GM18858 (cell line): Measurements from ENCODE around the gene PARD3.
"Not testable (repeated sequence)": the region's sequence is repeated elsewhere in the genome, so short reads cannot be mapped to it uniquely, and the experiment has no call there.

Experiments
- ATAC-seq: cut with Tn5 transposase; IDR thresholded peaks from one replicate; pipeline ENCODE4 v1.9.1; 2021; ENCODE audit not compliant: unreplicated experiment

Gene PARD3

GRCh38 chr10:34281661-34282582 lies 533.2 kb downstream of the PARD3 start:
- ATAC-seq, result no peak

- no peak for ATAC-seq
Observed at GRCh38 chr10:34280599-34281374, 534.3 kb downstream of the PARD3 start.

GRCh38 chr10:34275626-34276130 lies 539.4 kb downstream of the PARD3 start:
- no peak for ATAC-seq

- no peak for ATAC-seq
Observed at GRCh38 chr10:34274906-34275305, 540.2 kb downstream of the PARD3 start.

- ATAC-seq, result no peak
Observed at GRCh38 chr10:34273340-34273739, 541.8 kb downstream of the PARD3 start.

GRCh38 chr10:34272316-34272715 lies 542.8 kb downstream of the PARD3 start:
- no peak for ATAC-seq

GRCh38 chr10:34268410-34268809 lies 546.7 kb downstream of the PARD3 start:
- ATAC-seq, result not testable (repeated sequence)

- no peak for ATAC-seq
Observed at GRCh38 chr10:34262985-34263384, 552.1 kb downstream of the PARD3 start.

GRCh38 chr10:34260904-34261303 lies 554.2 kb downstream of the PARD3 start:
- ATAC-seq, result no peak

GRCh38 chr10:34256216-34256615 lies 558.9 kb downstream of the PARD3 start:
- no peak for ATAC-seq

- no peak for ATAC-seq
Observed at GRCh38 chr10:34255035-34255434, 560.1 kb downstream of the PARD3 start.

GRCh38 chr10:34254596-34254995 lies 560.5 kb downstream of the PARD3 start:
- peak; percentile 81 for ATAC-seq

- ATAC-seq, result no peak
Observed at GRCh38 chr10:34252111-34252510, 563.0 kb downstream of the PARD3 start.

- no peak for ATAC-seq
Observed at GRCh38 chr10:34251177-34251576, 563.9 kb downstream of the PARD3 start.

GRCh38 chr10:34250722-34251121 lies 564.4 kb downstream of the PARD3 start:
- ATAC-seq, result no peak

- no peak for ATAC-seq
Observed at GRCh38 chr10:34249634-34250033, 565.5 kb downstream of the PARD3 start.

GRCh38 chr10:34247560-34247959 lies 567.5 kb downstream of the PARD3 start:
- no peak for ATAC-seq

GRCh38 chr10:34244756-34245484 lies 570.2 kb downstream of the PARD3 start:
- ATAC-seq, result no peak

GRCh38 chr10:34241226-34242000 lies 573.7 kb downstream of the PARD3 start:
- ATAC-seq, result no peak

- ATAC-seq, result no peak
Observed at GRCh38 chr10:34240039-34240438, 575.1 kb downstream of the PARD3 start.
